Measurements from ENCODE around the gene TNFAIP8L2.
A peak's percentile ranks its signal among the peaks of the same experiment; 100 is the strongest.
"Not testable (repeated sequence)": the region's sequence is repeated elsewhere in the genome, so short reads cannot be mapped to it uniquely, and the experiment has no call there.

Gene TNFAIP8L2

GRCh38 chr1:151146072-151146411 lies 10.4 kb upstream of the TNFAIP8L2 start:
- no peak for DNase-seq (ENCODE audit: low read depth)

- DNase-seq (ENCODE audit: low read depth) = peak; percentile 83
Observed at GRCh38 chr1:151146412-151147131, 9.9 kb upstream of the TNFAIP8L2 start, which contains the start of gene SEMA6C. SEMA6C (minus strand) TSS chr1:151146631; CDS start chr1:151142621, 4,010 bp downstream.

GRCh38 chr1:151147132-151147503 lies 9.3 kb upstream of the TNFAIP8L2 start:
- DNase-seq (ENCODE audit: low read depth) = no peak

GRCh38 chr1:151147665-151148064 lies 8.8 kb upstream of the TNFAIP8L2 start:
- no peak for DNase-seq (ENCODE audit: low read depth)

GRCh38 chr1:151157067-151157531 lies 650 bp downstream of the TNFAIP8L2 start:
- DNase-seq (ENCODE audit: low read depth) = peak; percentile 31

GRCh38 chr1:151158326-151158725 lies 1.9 kb downstream of the TNFAIP8L2 start:
- DNase-seq (ENCODE audit: low read depth) = no peak

GRCh38 chr1:151158751-151159251 lies 2.4 kb downstream of the TNFAIP8L2 start:
- DNase-seq (ENCODE audit: low read depth) = no peak

GRCh38 chr1:151159373-151159772 lies 2.9 kb downstream of the TNFAIP8L2 start:
- no peak for DNase-seq (ENCODE audit: low read depth)

- DNase-seq (ENCODE audit: low read depth) = no peak
Observed at GRCh38 chr1:151164732-151165280, 8.4 kb downstream of the TNFAIP8L2 start.

- no peak for DNase-seq (ENCODE audit: low read depth)
Observed at GRCh38 chr1:151165281-151165737, 8.9 kb downstream of the TNFAIP8L2 start.

- peak; percentile 91 for DNase-seq (ENCODE audit: low read depth)
Observed at GRCh38 chr1:151165738-151166504, 9.5 kb downstream of the TNFAIP8L2 start, which contains the start of the genes LYSMD1 and SCNM1. LYSMD1 (minus strand) TSS chr1:151165902; CDS start chr1:151165258, 644 bp downstream. SCNM1 (plus strand) TSS chr1:151166144; CDS start chr1:151166153, 9 bp downstream.

- DNase-seq (ENCODE audit: low read depth) = no peak
Observed at GRCh38 chr1:151166505-151166956, 10.1 kb downstream of the TNFAIP8L2 start.

GRCh38 chr1:151167116-151167515 lies 10.7 kb downstream of the TNFAIP8L2 start:
- DNase-seq (ENCODE audit: low read depth) = no peak

GRCh38 chr1:151171190-151171589 lies 14.7 kb downstream of the TNFAIP8L2 start:
- DNase-seq (ENCODE audit: low read depth) = no peak

- DNase-seq (ENCODE audit: low read depth) = no peak
Observed at GRCh38 chr1:151175041-151175741, 18.7 kb downstream of the TNFAIP8L2 start.

- DNase-seq (ENCODE audit: low read depth) = no peak
Observed at GRCh38 chr1:151175863-151176262, 19.4 kb downstream of the TNFAIP8L2 start, which contains the start of gene TMOD4. TMOD4 (minus strand) TSS chr1:151175981; CDS start chr1:151174875, 1,106 bp downstream.

- no peak for DNase-seq (ENCODE audit: low read depth)
Observed at GRCh38 chr1:151176514-151177045, 20.1 kb downstream of the TNFAIP8L2 start.

GRCh38 chr1:151184211-151184610 lies 27.8 kb downstream of the TNFAIP8L2 start:
- DNase-seq (ENCODE audit: low read depth) = no peak

GRCh38 chr1:151187205-151187604 lies 30.8 kb downstream of the TNFAIP8L2 start:
- DNase-seq (ENCODE audit: low read depth) = no peak

GRCh38 chr1:151188667-151189066 lies 32.2 kb downstream of the TNFAIP8L2 start:
- not testable (repeated sequence) for DNase-seq (ENCODE audit: low read depth)
